CD4-positive, alpha-beta T cell (primary cell): ENCODE results near the gene TLCD3B. TPM values are rescaled to one million over a fixed set of nuclear protein-coding genes. Genes with fewer than 3 reads are reported as not detected.

Experiments used
- ATAC-seq: fragments of 200-7000 bp; cut with Tn5 transposase; one replicate; pipeline ENCODE4 v1.10.0; 2022; ENCODE audit warnings: mild to moderate bottlenecking; ENCODE audit not compliant: poor library complexity
- CTCF ChIA-PET: fragments of 350-600 bp; sonication (Branson Sonifier 250); formaldehyde crosslinking; loops from one replicate; lab custom pipeline; 2021; ENCODE audit warnings: antibody characterized with exemption, inconsistent platforms; lab: Charles Lee
- POLR2A ChIA-PET: fragments of 350-600 bp; sonication (Branson Sonifier 250); formaldehyde crosslinking; loops from one replicate; lab custom pipeline; 2021; ENCODE audit warnings: antibody characterized with exemption, inconsistent platforms; lab: Charles Lee
- DNase-seq, 14 experiments: peaks; one replicate each; pipeline ENCODE4 v3.0.0-alpha.2; 2013 to 2020; ENCODE audit warnings: mixed read lengths in 2 of 14
- H3K27ac ChIP-seq, 2 donors: one replicate each; pipeline versions ENCODE4 v1.5.1 to v1.7.0; 2013; ENCODE audit warnings: low read length in 2 of 2, low read depth in 1 of 2, mild to moderate bottlenecking in 1 of 2
- H3K27me3 ChIP-seq, 2 experiments: 1 replicate in 1 of 2; 2 replicates in 1 of 2; pipeline versions ENCODE4 v1.6.1 to v1.7.0; 2013; ENCODE audit warnings: low read length in 2 of 2, control low read depth in 1 of 2, mild to moderate bottlenecking in 1 of 2, moderate library complexity in 1 of 2; ENCODE audit not compliant: insufficient read depth in 2 of 2, control insufficient read depth in 1 of 2
- H3K36me3 ChIP-seq: one replicate; pipeline ENCODE4 v1.6.1; 2013; ENCODE audit warnings: low read length, control low read depth; ENCODE audit not compliant: insufficient read depth
- H3K4me1 ChIP-seq: one replicate; pipeline ENCODE4 v1.6.1; 2013; ENCODE audit warnings: low read length, control low read depth; ENCODE audit not compliant: insufficient read depth
- H3K4me3 ChIP-seq: one replicate; pipeline ENCODE4 v1.5.1; 2013; ENCODE audit warnings: mild to moderate bottlenecking, low read length, moderate library complexity
- H3K9me3 ChIP-seq, 2 experiments: 1 replicate in 1 of 2; 2 replicates in 1 of 2; pipeline versions ENCODE4 v1.6.1 to v1.7.0; 2013; ENCODE audit warnings: low read length in 2 of 2, mild to moderate bottlenecking in 2 of 2, control low read depth in 1 of 2, moderate library complexity in 1 of 2; ENCODE audit not compliant: control insufficient read depth in 1 of 2, insufficient read depth in 1 of 2
- H3K27ac Mint-ChIP-seq: one replicate; pipeline ENCODE4 v1.8.0; 2020; ENCODE audit warnings: mixed read lengths
- H3K27me3 Mint-ChIP-seq: one replicate; pipeline ENCODE4 v1.8.0; 2021; ENCODE audit warnings: mixed read lengths
- H3K36me3 Mint-ChIP-seq: one replicate; pipeline ENCODE4 v1.8.0; 2021; ENCODE audit warnings: low read depth, mixed read lengths
- H3K4me1 Mint-ChIP-seq: one replicate; pipeline ENCODE4 v1.8.0; 2021; ENCODE audit warnings: low read depth, mixed read lengths
- H3K4me3 Mint-ChIP-seq: one replicate; pipeline ENCODE4 v1.8.0; 2020; ENCODE audit warnings: mild to moderate bottlenecking, mixed read lengths
- H3K9me3 Mint-ChIP-seq: one replicate; pipeline ENCODE4 v1.8.0; 2020; ENCODE audit warnings: mixed read lengths
- CTCF ChIP-seq: fragments of 200-600 bp; IDR thresholded peaks from one replicate; pipeline ENCODE4 v1.8.0; 2022; ENCODE audit warnings: antibody characterized with exemption, mild to moderate bottlenecking
- intact Hi-C, 2 experiments: fragments of 100-400 bp; cut with DNase I in 1 of 2; cut with micrococcal nuclease in 1 of 2; formaldehyde crosslinking; loops; one replicate each; pipeline versions ENCODE4 v1.15.1 to v1.9.0; 2023 to 2025; cut with DNase I, micrococcal nuclease
- total RNA-seq, 174 experiments: library from RNA in 2 of 174; stranded (reverse) in 2 of 174; gene quantifications; one replicate each; pipeline ENCODE4 v1.2.3 and lab custom pipeline; 2021 to 2026

The TLCD3B gene
- total RNA-seq, 2 experiments from 2014 or later, result not detected

GRCh38 chr16:30009085-30009862, 21.8 kb downstream of the TLCD3B start:
- peak overlapping the region; percentile 66 for H3K4me3 Mint-ChIP-seq
- POLR2A ChIA-PET, result no interaction called here

GRCh38 chr16:30007378-30007895, 23.6 kb downstream of the TLCD3B start:
- Mint-ChIP-seq H3K4me1 (peaks cover 22% of the 10 kb centered on the region), H3K4me3 (peak overlapping the region; percentile 34), H3K9me3 (no peaks in the 10 kb centered on the region), H3K27ac (no peak overlapping the region), H3K36me3 (peaks cover 11% of the 10 kb centered on the region), H3K27me3 (peaks cover 22% of the 10 kb centered on the region)
- ChIA-PET POLR2A (no interaction called here), CTCF (no interaction called here)
- no peak for TF ChIP-seq CTCF
- no peak overlapping the region for H3K27ac ChIP-seq
- H3K4me3 ChIP-seq, result no peak overlapping the region
- ATAC-seq (no peak), DNase-seq (no peak)
- peaks cover 10% of the 10 kb centered on the region for H3K36me3 ChIP-seq
- peaks cover 28% of the 10 kb centered on the region for H3K4me1 ChIP-seq
- peaks cover 0 to 17% of the 10 kb centered on the region in 2 experiments for H3K9me3 ChIP-seq
- intact Hi-C loops, result loop anchor here in 1 of 2 experiments (5.0 kb wide), 1 partner anchor 305 kb away; no protein-coding TSS in a partner anchor
- H3K27me3 ChIP-seq, result peaks cover 19 to 20% of the 10 kb centered on the region in 2 experiments

More at GRCh38 chr16:30009085-30009862, 21.8 kb downstream of the TLCD3B start:
- DNase-seq, result no peak
- H3K27me3 ChIP-seq, result peaks cover 19 to 20% of the 10 kb centered on the region in 2 experiments
- no peak for ATAC-seq
- H3K4me3 ChIP-seq, result no peak overlapping the region
- H3K4me1 ChIP-seq, result peaks cover 28% of the 10 kb centered on the region
- peaks cover 0 to 17% of the 10 kb centered on the region in 2 experiments for H3K9me3 ChIP-seq
- Mint-ChIP-seq H3K4me1 (peaks cover 16% of the 10 kb centered on the region), H3K27me3 (peaks cover 22% of the 10 kb centered on the region), H3K27ac (no peak overlapping the region), H3K36me3 (no peaks in the 10 kb centered on the region), H3K9me3 (no peaks in the 10 kb centered on the region)
- intact Hi-C loops, result loop anchor here in 1 of 2 experiments (5.0 kb wide), 1 partner anchor 307 kb away; no protein-coding TSS in a partner anchor
- no peak for TF ChIP-seq CTCF
- H3K36me3 ChIP-seq, result no peaks in the 10 kb centered on the region
- H3K27ac ChIP-seq, result no peak overlapping the region
- CTCF ChIA-PET, result no interaction called here

- CTCF ChIA-PET, result no interaction called here
- DNase-seq, result no peak
- POLR2A ChIA-PET, result interaction anchor here (1.4 kb wide), 1 partner anchor 33 kb away, joined by 5 read pairs; the partner anchor contains the start of gene TAOK2
Measured at GRCh38 chr16:30006659-30007377, 24.3 kb downstream of the TLCD3B start.

More at GRCh38 chr16:30006659-30007377, 24.3 kb downstream of the TLCD3B start:
- H3K4me3 ChIP-seq, result no peak overlapping the region
- Mint-ChIP-seq H3K27me3 (peaks cover 17% of the 10 kb centered on the region), H3K4me1 (peaks cover 18% of the 10 kb centered on the region), H3K36me3 (peaks cover 17% of the 10 kb centered on the region), H3K27ac (no peak overlapping the region), H3K9me3 (no peaks in the 10 kb centered on the region), H3K4me3 (no peak overlapping the region)
- no peak for ATAC-seq
- peaks cover 24% of the 10 kb centered on the region for H3K4me1 ChIP-seq
- H3K36me3 ChIP-seq, result peaks cover 16% of the 10 kb centered on the region
- H3K27me3 ChIP-seq, result peaks cover 15% of the 10 kb centered on the region in 2 experiments
- intact Hi-C loops, result loop anchor here in 1 of 2 experiments (5.0 kb wide), 1 partner anchor 305 kb away; no protein-coding TSS in a partner anchor
- H3K9me3 ChIP-seq, result peaks cover 0 to 12% of the 10 kb centered on the region in 2 experiments
- TF ChIP-seq CTCF, result no peak
- H3K27ac ChIP-seq, result no peak overlapping the region
